Panc1 (cell line): ENCODE results near the gene NECAB2.

ENCODE experiments used
- CTCF ChIP-seq: fragments of 450-650 bp; IDR thresholded peaks from 2 replicates; pipeline ENCODE4 v1.5.1; 2017; ENCODE audit warnings: mild to moderate bottlenecking
- POLR2AphosphoS5 ChIP-seq: IDR thresholded peaks from 2 replicates; pipeline ENCODE4 v1.6.1; 2012; ENCODE audit warnings: mild to moderate bottlenecking, low read depth, low read length, moderate library complexity
- REST ChIP-seq, 2 experiments: IDR thresholded peaks; 2 replicates each; pipeline ENCODE4 v1.6.1; 2011 to 2012; ENCODE audit warnings: low read depth in 2 of 2, control low read depth in 1 of 2, low read length in 1 of 2, mild to moderate bottlenecking in 1 of 2, moderate library complexity in 1 of 2; ENCODE audit not compliant: insufficient read depth in 1 of 2
- TCF7L2 ChIP-seq: IDR thresholded peaks from 2 replicates; pipeline ENCODE4 v1.6.1; 2011; ENCODE audit warnings: mild to moderate bottlenecking, low read depth, low read length, inconsistent platforms

GRCh38 chr16:83936581-83937165 is 31.4 kb upstream of the NECAB2 start:
- no peak for TF ChIP-seq CTCF
- TF ChIP-seq POLR2AphosphoS5, result no peak
- TF ChIP-seq REST (IDR thresholded peaks at IDR 0.05; ENCODE audit: insufficient read depth in 1 of 2, low read depth in 2 of 2, low read length in 1 of 2), result no peak
- TF ChIP-seq TCF7L2, result no peak
